Upper lobe of left lung (tissue), 6 donors: ENCODE data around the gene OR5AC2. TPM values are rescaled to one million over a fixed set of nuclear protein-coding genes. Genes with fewer than 3 reads are reported as not detected.

ENCODE experiments used
- ATAC-seq, 2 donors: fragments of 200-7000 bp; cut with Tn5 transposase; one replicate each; pipeline ENCODE4 v1.9.1; 2022; ENCODE audit warnings: mild to moderate bottlenecking in 2 of 2, moderate library complexity in 2 of 2; ENCODE audit not compliant: low FRiP score in 2 of 2
- DNase-seq, 2 donors: peaks; one replicate each; pipeline ENCODE4 v3.0.0-alpha.2; 2019 to 2020
- H3K27ac ChIP-seq, 4 donors: fragments of 200-600 bp; sonication (generic); one replicate each; pipeline ENCODE4 v1.5.1; 2016 to 2019
- H3K27me3 ChIP-seq, 4 donors: fragments of 200-600 bp; sonication (generic); one replicate each; pipeline ENCODE4 v1.5.1; 2017 to 2019
- H3K36me3 ChIP-seq, 4 donors: fragments of 200-600 bp; sonication (generic); one replicate each; pipeline ENCODE4 v1.5.1; 2016 to 2019
- H3K4me1 ChIP-seq, 4 donors: fragments of 200-600 bp; sonication (generic); one replicate each; pipeline ENCODE4 v1.5.1; 2018 to 2019
- H3K4me3 ChIP-seq, 4 donors: fragments of 200-600 bp; sonication (generic); one replicate each; pipeline ENCODE4 v1.5.1; 2017 to 2019; ENCODE audit warnings: mild to moderate bottlenecking in 2 of 4, moderate library complexity in 1 of 4
- H3K9me3 ChIP-seq, 4 donors: fragments of 200-600 bp; sonication (generic); one replicate each; pipeline ENCODE4 v1.5.1; 2018 to 2019
- EP300 ChIP-seq, 4 donors: sonication (generic); formaldehyde crosslinking; IDR thresholded peaks; one replicate each; pipeline ENCODE4 v1.5.1; 2017; ENCODE audit warnings: antibody characterized with exemption in 4 of 4, control low read depth in 2 of 4
- POLR2A ChIP-seq, 4 donors: fragments of 450-650 bp; IDR thresholded peaks; one replicate each; pipeline ENCODE4 v1.5.1; 2016 to 2017; ENCODE audit warnings: antibody characterized with exemption in 4 of 4, mild to moderate bottlenecking in 2 of 4
- POLR2AphosphoS5 ChIP-seq, 2 donors: sonication (generic); formaldehyde crosslinking; IDR thresholded peaks; one replicate each; pipeline ENCODE4 v1.5.1; 2017; ENCODE audit warnings: antibody characterized with exemption in 2 of 2
- WGBS, 2 donors: methylation state at CpG; one replicate each; pipeline ENCODE4 v1.1.5; 2017 to 2018; 5-methylcytosine and 5-hydroxymethylcytosine counted together
- total RNA-seq, 6 donors: library from RNA; depleted of rRNA in 4 of 6; stranded (reverse); fragments of >200 nt in 4 of 6; gene quantifications; one replicate each; pipeline versions ENCODE4 v1.1.0 to v1.2.1, GENCODE V29; 2016 to 2021
- TF ChIP-seq, protein P1 (sequence below), 6 experiments: fragments of 450-650 bp in 4 of 6; fragments of 200-600 bp in 2 of 6; sonication (generic) in 2 of 6; IDR thresholded peaks; one replicate each; pipeline ENCODE4 v1.5.1; 2016 to 2019; ENCODE audit warnings: antibody characterized with exemption in 6 of 6
- donor health status: DM: no; HTN: no; CAD: no; lungs with moderate emphysema.
- donor health status: DM: no; HTN: yes; CAD: no; lungs with severe emphysema.

Gene OR5AC2
- total RNA-seq, 6 donors from 2014 or later, result not detected

DNA sequence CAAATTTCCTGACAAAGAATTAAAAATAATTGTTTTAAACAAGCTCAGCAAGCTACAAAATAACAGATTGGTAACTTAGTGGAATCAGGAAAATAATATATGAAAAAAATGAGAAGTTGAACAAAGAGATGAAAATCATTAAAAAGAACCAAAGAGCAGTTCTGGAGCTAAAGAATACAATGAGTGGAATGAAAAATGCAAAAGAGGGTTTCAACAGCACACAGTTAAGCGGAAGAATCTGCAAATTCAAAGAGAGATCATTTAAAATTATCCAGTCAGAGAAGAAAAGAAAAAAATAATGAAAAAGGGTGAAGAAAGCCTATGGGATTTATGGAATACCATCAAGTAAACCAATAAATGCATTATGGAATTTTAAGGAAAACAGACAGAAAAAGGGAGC lies 45.6 kb upstream of the OR5AC2 start:
- H3K27me3 ChIP-seq, result no peaks in the 10 kb centered on the region
- 95 to 98% methylated on average over 1 of the region's 1 CpG for WGBS, 2 donors
- TF ChIP-seq POLR2A (IDR thresholded peaks at IDR 0.05) (no peak), POLR2AphosphoS5 (IDR thresholded peaks at IDR 0.05) (no peak)
- ATAC-seq (no peak), DNase-seq (no peak)
- no peak overlapping the region for H3K27ac ChIP-seq
- H3K4me3 ChIP-seq, result no peak overlapping the region
- H3K9me3 ChIP-seq, result no peaks in the 10 kb centered on the region
- no peaks in the 10 kb centered on the region for H3K4me1 ChIP-seq
- no peaks in the 10 kb centered on the region for H3K36me3 ChIP-seq

- Histone ChIP-seq H3K4me1 (no peaks in the 10 kb centered on the region), H3K4me3 (no peak overlapping the region), H3K27me3 (no peaks in the 10 kb centered on the region), H3K27ac (no peak overlapping the region), H3K36me3 (no peaks in the 10 kb centered on the region), H3K9me3 (no peaks in the 10 kb centered on the region)
- WGBS, 2 donors, result 15 to 33% methylated on average over 1 of the region's 1 CpG
- TF ChIP-seq POLR2A (IDR thresholded peaks at IDR 0.05) (no peak), POLR2AphosphoS5 (IDR thresholded peaks at IDR 0.05) (no peak), EP300 (IDR thresholded peaks at IDR 0.05) (no peak)
- TF ChIP-seq, protein P1, sequence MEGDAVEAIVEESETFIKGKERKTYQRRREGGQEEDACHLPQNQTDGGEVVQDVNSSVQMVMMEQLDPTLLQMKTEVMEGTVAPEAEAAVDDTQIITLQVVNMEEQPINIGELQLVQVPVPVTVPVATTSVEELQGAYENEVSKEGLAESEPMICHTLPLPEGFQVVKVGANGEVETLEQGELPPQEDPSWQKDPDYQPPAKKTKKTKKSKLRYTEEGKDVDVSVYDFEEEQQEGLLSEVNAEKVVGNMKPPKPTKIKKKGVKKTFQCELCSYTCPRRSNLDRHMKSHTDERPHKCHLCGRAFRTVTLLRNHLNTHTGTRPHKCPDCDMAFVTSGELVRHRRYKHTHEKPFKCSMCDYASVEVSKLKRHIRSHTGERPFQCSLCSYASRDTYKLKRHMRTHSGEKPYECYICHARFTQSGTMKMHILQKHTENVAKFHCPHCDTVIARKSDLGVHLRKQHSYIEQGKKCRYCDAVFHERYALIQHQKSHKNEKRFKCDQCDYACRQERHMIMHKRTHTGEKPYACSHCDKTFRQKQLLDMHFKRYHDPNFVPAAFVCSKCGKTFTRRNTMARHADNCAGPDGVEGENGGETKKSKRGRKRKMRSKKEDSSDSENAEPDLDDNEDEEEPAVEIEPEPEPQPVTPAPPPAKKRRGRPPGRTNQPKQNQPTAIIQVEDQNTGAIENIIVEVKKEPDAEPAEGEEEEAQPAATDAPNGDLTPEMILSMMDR (IDR thresholded peaks at IDR 0.05), result no peak
- ATAC-seq (no peak), DNase-seq (no peak)
Observed at GRCh38 chr3:98048586-98048985, 38.4 kb upstream of the OR5AC2 start.

DNA sequence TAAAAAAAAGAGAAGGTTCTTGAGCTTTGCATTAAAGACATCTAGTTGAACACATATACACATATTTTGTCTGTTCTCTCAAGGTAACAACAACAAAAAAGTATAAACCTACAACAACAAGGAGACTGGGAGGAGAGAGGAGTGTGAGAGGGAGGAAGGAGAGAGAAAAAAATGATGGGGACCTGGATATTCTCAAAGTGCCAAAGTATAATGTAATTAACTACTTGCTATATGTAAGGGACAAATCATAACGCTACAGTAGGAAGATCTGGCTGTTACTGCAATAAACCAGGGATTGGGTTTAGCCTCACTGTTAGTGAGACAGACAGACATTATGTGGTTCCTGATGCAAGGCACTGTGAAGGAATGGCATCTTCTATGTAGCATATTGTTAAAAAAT lies 37.7 kb upstream of the OR5AC2 start:
- Histone ChIP-seq H3K36me3 (no peaks in the 10 kb centered on the region), H3K9me3 (no peaks in the 10 kb centered on the region), H3K4me3 (no peak overlapping the region), H3K27me3 (no peaks in the 10 kb centered on the region), H3K4me1 (no peaks in the 10 kb centered on the region), H3K27ac (no peak overlapping the region)
- 74 to 85% methylated on average over 1 of the region's 1 CpG for WGBS, 2 donors
- ATAC-seq (no peak), DNase-seq (no peak)
- TF ChIP-seq, protein P1 (IDR thresholded peaks at IDR 0.05), result no peak
- TF ChIP-seq POLR2AphosphoS5 (IDR thresholded peaks at IDR 0.05) (no peak), EP300 (IDR thresholded peaks at IDR 0.05) (no peak), POLR2A (IDR thresholded peaks at IDR 0.05) (no peak)

DNA sequence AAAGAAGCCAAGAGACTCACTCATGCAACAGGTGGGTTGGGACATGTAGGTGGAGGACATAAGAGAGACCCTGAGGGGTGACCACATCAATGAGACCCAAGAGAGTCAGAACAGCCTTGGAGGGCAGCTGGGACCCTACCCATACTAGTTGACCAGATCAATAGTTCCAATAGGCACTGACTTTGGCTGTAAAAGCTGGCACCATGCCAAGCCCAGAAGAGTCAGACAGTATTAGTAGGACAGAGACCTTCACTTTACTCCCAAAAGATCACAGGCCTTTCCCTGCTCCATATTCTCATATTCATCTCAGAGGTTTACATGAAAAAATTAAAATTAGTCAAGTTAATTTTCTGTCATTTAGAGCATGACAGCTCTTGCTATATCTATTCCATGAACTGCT lies 30.9 kb upstream of the OR5AC2 start:
- H3K27ac ChIP-seq, result no peak overlapping the region
- H3K36me3 ChIP-seq, result no peaks in the 10 kb centered on the region
- H3K4me3 ChIP-seq, result no peak overlapping the region
- H3K9me3 ChIP-seq, result no peaks in the 10 kb centered on the region
- DNase-seq (no peak), ATAC-seq (no peak)
- no peaks in the 10 kb centered on the region for H3K4me1 ChIP-seq
- no peaks in the 10 kb centered on the region for H3K27me3 ChIP-seq
- no peak for TF ChIP-seq POLR2AphosphoS5 (IDR thresholded peaks at IDR 0.05)
- TF ChIP-seq POLR2A (IDR thresholded peaks at IDR 0.05), result no peak
- TF ChIP-seq EP300 (IDR thresholded peaks at IDR 0.05), result no peak
- TF ChIP-seq, protein P1 (IDR thresholded peaks at IDR 0.05), result no peak

DNA sequence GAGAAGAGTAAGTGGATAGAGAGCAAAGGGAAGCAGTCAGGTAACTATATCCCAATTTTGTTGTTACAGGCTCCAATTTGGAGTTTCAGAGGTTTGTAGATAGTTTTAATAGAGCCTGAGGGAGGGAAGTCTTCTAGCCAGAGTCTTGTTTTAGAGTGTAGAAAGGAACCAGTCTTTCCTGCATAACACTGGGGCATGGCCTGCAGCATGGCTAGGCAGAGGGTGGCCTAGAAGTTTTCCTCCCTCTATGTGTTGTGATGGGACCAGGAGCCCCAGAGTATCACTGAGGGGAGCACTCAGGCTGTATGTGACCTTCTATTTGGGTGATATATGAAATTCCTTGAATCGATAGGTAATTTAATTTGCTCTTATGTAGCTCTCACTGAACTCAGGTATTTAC lies 29.3 kb upstream of the OR5AC2 start:
- no peak for ATAC-seq
- Histone ChIP-seq H3K36me3 (no peaks in the 10 kb centered on the region), H3K9me3 (no peaks in the 10 kb centered on the region), H3K4me1 (no peaks in the 10 kb centered on the region), H3K4me3 (no peak overlapping the region), H3K27ac (no peak overlapping the region), H3K27me3 (no peaks in the 10 kb centered on the region)
- 53 to 64% methylated on average over 1 of the region's 1 CpG for WGBS, 2 donors
- no peak for DNase-seq
- TF ChIP-seq, protein P1 (IDR thresholded peaks at IDR 0.05), result no peak
